Islet precursor cell (in vitro differentiated cells): ENCODE measurements around the gene GNE.
"Not testable (repeated sequence)": the region's sequence is repeated elsewhere in the genome, so short reads cannot be mapped to it uniquely, and the experiment has no call there.

Source experiments
- DNase-seq: peaks from one replicate; pipeline ENCODE4 v3.0.0-alpha.2; 2018

Gene GNE

GRCh38 chr9:36207546-36208012 lies 50.7 kb downstream of the GNE start:
- DNase-seq: no peak

- peak; percentile 53 for DNase-seq
These were observed 51.2 kb downstream of the GNE start for GRCh38 chr9:36207016-36207415.

GRCh38 chr9:36204906-36205547 lies 53.2 kb downstream of the GNE start:
- peak; percentile 79 for DNase-seq

GRCh38 chr9:36194326-36195000 lies 63.8 kb downstream of the GNE start:
- no peak for DNase-seq

GRCh38 chr9:36193023-36193422 lies 65.2 kb downstream of the GNE start:
- DNase-seq: no peak

GRCh38 chr9:36192196-36192595 lies 66.1 kb downstream of the GNE start:
- no peak for DNase-seq

GRCh38 chr9:36191686-36192085 lies 66.6 kb downstream of the GNE start:
- no peak for DNase-seq

- no peak for DNase-seq
These were observed 67.0 kb downstream of the GNE start for GRCh38 chr9:36191290-36191645.

GRCh38 chr9:36190388-36191289 lies 67.6 kb downstream of the GNE start, which contains the start of gene CLTA:
TSS of gene CLTA (plus strand) at chr9:36190921. CDS start at chr9:36191057, 136 bp downstream.
- DNase-seq: peak; percentile 100

GRCh38 chr9:36189976-36190375 lies 68.3 kb downstream of the GNE start:
- DNase-seq: no peak

- no peak for DNase-seq
These were observed 70.0 kb downstream of the GNE start for GRCh38 chr9:36188212-36188611.

GRCh38 chr9:36187414-36187813 lies 70.8 kb downstream of the GNE start:
- no peak for DNase-seq

- DNase-seq: not testable (repeated sequence)
These were observed 78.0 kb downstream of the GNE start for GRCh38 chr9:36180243-36180642.

- DNase-seq: no peak
These were observed 80.7 kb downstream of the GNE start for GRCh38 chr9:36177571-36177970.

- DNase-seq: not testable (repeated sequence)
These were observed 81.8 kb downstream of the GNE start for GRCh38 chr9:36176496-36176895.

- DNase-seq: not testable (repeated sequence)
These were observed 83.0 kb downstream of the GNE start for GRCh38 chr9:36175209-36175608.

- DNase-seq: peak; percentile 79
These were observed 83.5 kb downstream of the GNE start for GRCh38 chr9:36174731-36175130.

- no peak for DNase-seq
These were observed 84.0 kb downstream of the GNE start for GRCh38 chr9:36174271-36174670.

- no peak for DNase-seq
These were observed 84.4 kb downstream of the GNE start for GRCh38 chr9:36173861-36174260.

GRCh38 chr9:36170531-36170930 lies 87.7 kb downstream of the GNE start:
- DNase-seq: no peak

- DNase-seq: no peak
These were observed 88.5 kb downstream of the GNE start for GRCh38 chr9:36169708-36170107.

- no peak for DNase-seq
These were observed 89.1 kb downstream of the GNE start, which contains the start of gene CCIN for GRCh38 chr9:36169166-36169565. TSS of gene CCIN (plus strand) at chr9:36169388. CDS start at chr9:36169503, 115 bp downstream.

- DNase-seq: peak; percentile 90
These were observed 91.9 kb downstream of the GNE start for GRCh38 chr9:36166168-36166927.
